Uterus (tissue), 4 donors: ENCODE measurements around the gene C11orf58. TPM values are rescaled to one million over a fixed set of nuclear protein-coding genes. Genes with fewer than 3 reads are reported as not detected.

ENCODE experiments used
- DNase-seq, 2 donors: peaks; one replicate each; pipeline ENCODE4 v3.0.0-alpha.2; 2019 to 2020
- H3K27ac ChIP-seq, 2 donors: fragments of 200-600 bp; sonication (generic); 1 replicate in 1 of 2; 2 replicates in 1 of 2; pipeline ENCODE4 v1.5.1; 2016 to 2018
- H3K27me3 ChIP-seq, 2 donors: fragments of 200-600 bp; sonication (generic); one replicate each; pipeline ENCODE4 v1.5.1; 2018 to 2019; ENCODE audit warnings: control low read depth in 1 of 2
- H3K36me3 ChIP-seq, 2 donors: fragments of 200-600 bp; sonication (generic); one replicate each; pipeline ENCODE4 v1.5.1; 2019; ENCODE audit warnings: control low read depth in 1 of 2
- H3K4me1 ChIP-seq, 2 donors: fragments of 200-600 bp; sonication (generic); one replicate each; pipeline ENCODE4 v1.5.1; 2018 to 2019; ENCODE audit warnings: control low read depth in 1 of 2
- H3K4me3 ChIP-seq, 2 donors: fragments of 200-600 bp; sonication (generic); 1 replicate in 1 of 2; 2 replicates in 1 of 2; pipeline ENCODE4 v1.5.1; 2018 to 2019; ENCODE audit warnings: mild to moderate bottlenecking in 1 of 2
- H3K9me3 ChIP-seq, 2 donors: fragments of 200-600 bp; sonication (generic); one replicate each; pipeline ENCODE4 v1.5.1; 2019; ENCODE audit warnings: control low read depth in 1 of 2
- CTCF ChIP-seq, 4 experiments: fragments of 200-600 bp in 2 of 4; fragments of 450-650 bp in 2 of 4; sonication (generic) in 2 of 4; IDR thresholded peaks; one replicate each; pipeline ENCODE4 v1.5.1; 2016 to 2019; ENCODE audit warnings: antibody characterized with exemption in 4 of 4, mild to moderate bottlenecking in 2 of 4, moderate library complexity in 1 of 4
- POLR2A ChIP-seq, 2 donors: fragments of 450-650 bp; IDR thresholded peaks; one replicate each; pipeline ENCODE4 v1.6.1; 2016; ENCODE audit warnings: antibody characterized with exemption in 2 of 2, mild to moderate bottlenecking in 1 of 2, moderate library complexity in 1 of 2
- intact Hi-C: fragments of 100-400 bp; cut with DNase I; formaldehyde crosslinking; loops from one replicate; pipeline ENCODE4 v1.15.1; 2023; ENCODE audit warnings: low total_unique reads
- total RNA-seq, 4 donors: library from RNA; depleted of rRNA in 3 of 4; stranded (reverse); fragments of >200 nt in 3 of 4; gene quantifications; one replicate each; pipeline versions ENCODE4 v1.1.0 to v1.2.4, GENCODE V29; 2014 to 2023
- donor health status: DM: yes; HTN: yes; CAD: no.

The C11orf58 gene
- total RNA-seq, 4 donors from 2014 or later: 126 to 252 (median 148) TPM

GRCh38 chr11:16807306-16807705, 68.9 kb downstream of the C11orf58 start:
- Histone ChIP-seq H3K27ac (no peak overlapping the region), H3K36me3 (no peaks in the 10 kb centered on the region), H3K4me1 (no peaks in the 10 kb centered on the region), H3K9me3 (no peaks in the 10 kb centered on the region), H3K27me3 (no peaks in the 10 kb centered on the region), H3K4me3 (no peak overlapping the region)
- DNase-seq: no peak
- intact Hi-C loops: no loop called here
- TF ChIP-seq POLR2A (IDR thresholded peaks at IDR 0.05): no peak
- TF ChIP-seq CTCF (IDR thresholded peaks at IDR 0.05): no peak
